Mesothelial cell of epicardium (in vitro differentiated cells): ENCODE data around the gene GBF1. TPM values are rescaled to one million over a fixed set of nuclear protein-coding genes. Genes with fewer than 3 reads are reported as not detected.

ENCODE experiments used
- DNase-seq, 2 experiments: peaks; one replicate each; pipeline ENCODE4 v3.0.0; 2021; ENCODE audit warnings: low spot score in 2 of 2; ENCODE audit not compliant: unreplicated experiment in 2 of 2
- H3K27ac Mint-ChIP-seq: 2 replicates; pipeline ENCODE4 v1.8.0; 2021; ENCODE audit warnings: mixed read lengths
- H3K27me3 Mint-ChIP-seq: 2 replicates; pipeline ENCODE4 v1.8.0; 2021; ENCODE audit warnings: low read depth, mixed read lengths
- H3K36me3 Mint-ChIP-seq: 2 replicates; pipeline ENCODE4 v1.8.0; 2021; ENCODE audit warnings: mixed read lengths
- H3K4me1 Mint-ChIP-seq: 2 replicates; pipeline ENCODE4 v1.8.0; 2021; ENCODE audit warnings: mixed read lengths
- H3K4me3 Mint-ChIP-seq: 2 replicates; pipeline ENCODE4 v1.8.0; 2021; ENCODE audit warnings: mild to moderate bottlenecking, moderate library complexity, mixed read lengths
- H3K9me3 Mint-ChIP-seq: 2 replicates; pipeline ENCODE4 v1.8.0; 2021; ENCODE audit warnings: mixed read lengths
- total RNA-seq: library from RNA; stranded (reverse); gene quantifications from 3 replicates; pipeline ENCODE4 v1.2.1, GENCODE V29; 2021
- TF ChIP-seq, protein P1 (sequence below): fragments of 200-600 bp; sonication (generic); IDR thresholded peaks from one replicate; pipeline ENCODE4 v1.5.0; 2021; ENCODE audit warnings: antibody characterized with exemption; ENCODE audit not compliant: unreplicated experiment

GBF1 gene
- total RNA-seq, 1 donor from 2014 or later: 51.1 TPM

GRCh38 chr10:102404361-102405107 is 159.2 kb downstream of the GBF1 start:
- Mint-ChIP-seq H3K4me1 (peaks cover 10% of the 10 kb centered on the region), H3K27me3 (peaks cover 37% of the 10 kb centered on the region), H3K27ac (no peak overlapping the region), H3K9me3 (no peaks in the 10 kb centered on the region), H3K4me3 (no peak overlapping the region), H3K36me3 (peaks cover 1% of the 10 kb centered on the region)
- DNase-seq: no peak
- TF ChIP-seq, protein P1, sequence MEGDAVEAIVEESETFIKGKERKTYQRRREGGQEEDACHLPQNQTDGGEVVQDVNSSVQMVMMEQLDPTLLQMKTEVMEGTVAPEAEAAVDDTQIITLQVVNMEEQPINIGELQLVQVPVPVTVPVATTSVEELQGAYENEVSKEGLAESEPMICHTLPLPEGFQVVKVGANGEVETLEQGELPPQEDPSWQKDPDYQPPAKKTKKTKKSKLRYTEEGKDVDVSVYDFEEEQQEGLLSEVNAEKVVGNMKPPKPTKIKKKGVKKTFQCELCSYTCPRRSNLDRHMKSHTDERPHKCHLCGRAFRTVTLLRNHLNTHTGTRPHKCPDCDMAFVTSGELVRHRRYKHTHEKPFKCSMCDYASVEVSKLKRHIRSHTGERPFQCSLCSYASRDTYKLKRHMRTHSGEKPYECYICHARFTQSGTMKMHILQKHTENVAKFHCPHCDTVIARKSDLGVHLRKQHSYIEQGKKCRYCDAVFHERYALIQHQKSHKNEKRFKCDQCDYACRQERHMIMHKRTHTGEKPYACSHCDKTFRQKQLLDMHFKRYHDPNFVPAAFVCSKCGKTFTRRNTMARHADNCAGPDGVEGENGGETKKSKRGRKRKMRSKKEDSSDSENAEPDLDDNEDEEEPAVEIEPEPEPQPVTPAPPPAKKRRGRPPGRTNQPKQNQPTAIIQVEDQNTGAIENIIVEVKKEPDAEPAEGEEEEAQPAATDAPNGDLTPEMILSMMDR: no peak

GRCh38 chr10:102405108-102405571 is 159.8 kb downstream of the GBF1 start:
- H3K9me3 Mint-ChIP-seq: no peaks in the 10 kb centered on the region
- DNase-seq: no peak
- H3K36me3 Mint-ChIP-seq: peaks cover 1% of the 10 kb centered on the region
- peaks cover 16% of the 10 kb centered on the region for H3K4me1 Mint-ChIP-seq
- TF ChIP-seq, protein P1: no peak
- no peak overlapping the region for H3K27ac Mint-ChIP-seq
- H3K27me3 Mint-ChIP-seq: peaks cover 43% of the 10 kb centered on the region
- no peak overlapping the region for H3K4me3 Mint-ChIP-seq

DNA sequence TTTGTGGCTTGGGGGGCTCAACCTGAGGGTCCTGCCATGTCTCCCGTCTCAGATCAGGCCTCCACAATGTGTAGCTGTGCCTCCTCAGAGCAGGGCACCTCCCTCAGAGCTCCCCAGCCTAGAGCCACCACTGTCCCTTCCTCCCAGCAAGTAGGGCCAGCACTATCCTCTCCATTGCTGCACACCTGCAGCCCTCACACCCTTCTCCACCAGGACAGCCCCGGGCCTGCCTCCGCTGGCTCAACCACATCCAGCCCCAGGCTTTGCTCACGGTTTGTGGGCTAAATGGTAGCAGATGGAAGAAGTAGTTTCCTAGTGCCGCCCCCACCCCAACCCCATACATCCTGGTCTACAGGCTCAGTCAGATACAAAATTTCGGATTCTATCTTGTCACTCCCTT is 160.3 kb downstream of the GBF1 start:
- H3K4me3 Mint-ChIP-seq: no peak overlapping the region

DNA sequence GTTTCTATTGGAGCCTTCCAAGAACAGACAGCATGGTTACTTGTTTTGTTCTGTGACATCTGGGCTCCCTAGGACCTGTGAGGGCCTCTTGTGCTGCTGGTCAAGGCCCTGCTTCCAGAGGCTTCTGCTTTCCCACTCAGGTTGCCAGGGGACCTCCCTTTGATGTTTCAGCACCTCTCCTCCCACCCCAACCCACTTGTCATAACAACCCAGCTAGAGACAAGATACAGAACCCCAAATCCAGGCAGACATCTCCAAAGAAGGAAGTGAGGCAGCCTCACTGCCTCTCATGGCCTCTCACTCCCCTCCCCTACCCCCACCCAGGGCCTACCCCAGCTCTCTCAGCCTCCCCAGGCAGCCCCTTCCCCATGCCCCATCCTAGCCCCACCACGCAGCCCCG is 161.5 kb downstream of the GBF1 start:
- peaks cover 56% of the 10 kb centered on the region for H3K27me3 Mint-ChIP-seq
- H3K9me3 Mint-ChIP-seq: no peaks in the 10 kb centered on the region
- H3K27ac Mint-ChIP-seq: no peak overlapping the region
- DNase-seq: no peak
- TF ChIP-seq, protein P1: no peak
- no peak overlapping the region for H3K4me3 Mint-ChIP-seq
- H3K36me3 Mint-ChIP-seq: no peaks in the 10 kb centered on the region
- peaks cover 26% of the 10 kb centered on the region for H3K4me1 Mint-ChIP-seq

More for the DNA sequence above, 160.3 kb downstream of the GBF1 start:
- DNase-seq: no peak
- H3K27ac Mint-ChIP-seq: no peak overlapping the region
- peaks cover 45% of the 10 kb centered on the region for H3K27me3 Mint-ChIP-seq
- TF ChIP-seq, protein P1: no peak
- H3K4me1 Mint-ChIP-seq: peaks cover 17% of the 10 kb centered on the region
- H3K9me3 Mint-ChIP-seq: no peaks in the 10 kb centered on the region
- H3K36me3 Mint-ChIP-seq: peaks cover 1% of the 10 kb centered on the region

GRCh38 chr10:102407425-102408130 is 162.2 kb downstream of the GBF1 start:
- Mint-ChIP-seq H3K4me1 (peaks cover 24% of the 10 kb centered on the region), H3K36me3 (no peaks in the 10 kb centered on the region), H3K4me3 (peak overlapping the region; percentile 60), H3K27ac (no peak overlapping the region), H3K27me3 (peaks cover 64% of the 10 kb centered on the region), H3K9me3 (no peaks in the 10 kb centered on the region)
- no peak for DNase-seq
- TF ChIP-seq, protein P1: no peak
